ENCODE data around the gene RGS19.

Gene RGS19

DNA sequence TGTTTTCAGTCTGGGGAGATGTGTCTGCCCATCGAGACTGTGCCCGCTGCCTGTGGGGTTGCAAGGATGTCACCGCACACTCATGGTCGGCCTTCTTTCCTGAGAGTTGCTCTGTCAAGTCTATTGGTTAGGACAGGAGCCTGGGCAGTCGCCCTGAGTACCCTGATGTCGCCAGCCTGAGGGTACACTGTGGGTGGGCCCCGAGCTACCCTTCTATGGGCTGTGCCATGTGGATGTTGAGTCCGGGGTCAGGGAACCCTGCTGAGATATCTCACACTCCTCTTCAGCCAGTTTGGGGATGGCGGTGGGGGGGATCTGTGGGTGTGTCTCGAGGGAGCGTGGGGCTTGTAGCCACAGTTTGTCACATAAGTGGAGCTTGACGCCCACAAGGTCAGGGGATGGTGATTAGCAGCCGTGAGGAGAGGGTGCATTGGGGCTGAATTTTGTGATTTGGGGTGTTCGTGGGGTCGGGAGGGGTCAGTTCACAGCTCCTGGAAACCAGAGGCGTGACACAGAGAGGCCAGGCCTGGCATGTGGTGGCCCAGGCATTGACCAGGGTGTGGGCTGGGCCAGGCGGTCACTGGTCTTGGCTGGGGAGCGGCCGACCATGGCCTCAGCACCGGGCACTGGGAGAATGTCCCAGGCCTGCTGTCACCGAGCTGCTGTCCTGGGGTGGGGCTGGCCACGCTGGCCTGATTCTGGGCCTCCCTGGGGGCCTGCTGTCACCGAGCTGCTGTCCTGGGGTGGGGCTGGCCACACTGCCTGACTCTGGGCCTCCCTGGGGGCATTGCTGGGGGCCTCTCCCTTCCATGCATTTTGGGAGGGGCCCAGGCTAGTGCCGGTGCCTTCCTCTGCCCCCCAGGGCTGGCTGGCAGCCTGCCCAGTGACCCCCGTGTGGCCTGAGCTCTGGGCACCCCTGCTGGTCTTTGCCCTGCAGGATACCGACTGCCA is 29.7 kb upstream of the RGS19 start:
- TF ChIP-seq, protein P1, sequence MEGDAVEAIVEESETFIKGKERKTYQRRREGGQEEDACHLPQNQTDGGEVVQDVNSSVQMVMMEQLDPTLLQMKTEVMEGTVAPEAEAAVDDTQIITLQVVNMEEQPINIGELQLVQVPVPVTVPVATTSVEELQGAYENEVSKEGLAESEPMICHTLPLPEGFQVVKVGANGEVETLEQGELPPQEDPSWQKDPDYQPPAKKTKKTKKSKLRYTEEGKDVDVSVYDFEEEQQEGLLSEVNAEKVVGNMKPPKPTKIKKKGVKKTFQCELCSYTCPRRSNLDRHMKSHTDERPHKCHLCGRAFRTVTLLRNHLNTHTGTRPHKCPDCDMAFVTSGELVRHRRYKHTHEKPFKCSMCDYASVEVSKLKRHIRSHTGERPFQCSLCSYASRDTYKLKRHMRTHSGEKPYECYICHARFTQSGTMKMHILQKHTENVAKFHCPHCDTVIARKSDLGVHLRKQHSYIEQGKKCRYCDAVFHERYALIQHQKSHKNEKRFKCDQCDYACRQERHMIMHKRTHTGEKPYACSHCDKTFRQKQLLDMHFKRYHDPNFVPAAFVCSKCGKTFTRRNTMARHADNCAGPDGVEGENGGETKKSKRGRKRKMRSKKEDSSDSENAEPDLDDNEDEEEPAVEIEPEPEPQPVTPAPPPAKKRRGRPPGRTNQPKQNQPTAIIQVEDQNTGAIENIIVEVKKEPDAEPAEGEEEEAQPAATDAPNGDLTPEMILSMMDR (conservative IDR thresholded peaks at IDR 0.05; ENCODE audit: low read depth, low read length), result no peak
- Histone ChIP-seq H4K20me1 (ENCODE audit: insufficient read depth) (no peaks in the 10 kb centered on the region), H3K9ac (no peak overlapping the region), H3K36me3 (ENCODE audit: insufficient read depth) (no peaks in the 10 kb centered on the region), H3K4me3 (IDR thresholded peaks at IDR 0.05; ENCODE audit: insufficient read depth, low read depth, low read length) (no peak overlapping the region), H3K27ac (no peak overlapping the region), H3K79me2 (ENCODE audit: insufficient read depth, low read depth) (no peaks in the 10 kb centered on the region), H3K4me1 (ENCODE audit: low read depth, poor library complexity, severe bottlenecking) (no peaks in the 10 kb centered on the region), H3K27me3 (ENCODE audit: insufficient read depth, low read depth) (peaks cover 91% of the 10 kb centered on the region), H3K4me2 (no peak overlapping the region), H2AFZ (ENCODE audit: low read depth) (no peak overlapping the region)

DNA sequence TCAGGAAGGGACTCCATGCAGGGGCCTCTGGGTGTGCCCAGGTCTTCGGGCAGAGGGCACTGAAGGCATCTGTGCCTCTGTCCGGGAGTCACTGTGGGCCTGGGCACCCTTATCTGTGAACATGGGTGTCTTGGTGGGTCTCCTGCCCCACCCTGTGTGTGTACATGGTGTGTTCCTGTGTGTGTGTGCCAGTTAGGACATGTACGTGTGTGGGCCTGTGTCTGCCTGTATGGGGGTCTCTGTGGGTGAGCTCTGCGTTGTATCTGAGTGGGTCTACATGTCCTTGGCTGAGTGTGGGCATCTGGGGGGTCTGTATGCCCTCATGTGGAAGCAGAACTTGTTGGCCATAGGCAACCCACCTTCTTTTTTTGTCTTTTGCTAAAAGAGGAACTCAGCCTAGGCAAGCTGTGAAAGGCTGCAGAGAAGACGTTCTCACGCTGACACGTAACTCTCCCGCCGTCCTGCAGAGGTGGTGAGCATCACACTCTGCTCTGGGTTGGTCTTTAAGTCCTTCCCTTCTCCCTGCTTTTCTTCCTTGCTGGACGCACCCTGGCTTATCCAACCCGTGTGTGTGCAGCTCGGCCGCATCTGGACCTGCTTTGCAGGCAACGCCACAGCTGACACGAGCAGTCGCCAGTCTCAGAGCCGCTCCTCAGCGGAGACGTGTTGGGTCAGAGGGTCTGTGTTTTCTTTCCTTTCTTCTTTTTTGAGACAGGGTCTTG is 28.6 kb upstream of the RGS19 start:
- Histone ChIP-seq H3K4me2 (no peak overlapping the region), H3K36me3 (ENCODE audit: insufficient read depth) (no peaks in the 10 kb centered on the region), H3K4me1 (ENCODE audit: low read depth, poor library complexity, severe bottlenecking) (no peaks in the 10 kb centered on the region), H4K20me1 (ENCODE audit: insufficient read depth) (no peaks in the 10 kb centered on the region), H3K27me3 (ENCODE audit: insufficient read depth, low read depth) (peaks cover 91% of the 10 kb centered on the region), H3K79me2 (ENCODE audit: insufficient read depth, low read depth) (no peaks in the 10 kb centered on the region), H2AFZ (ENCODE audit: low read depth) (no peak overlapping the region), H3K4me3 (IDR thresholded peaks at IDR 0.05; ENCODE audit: insufficient read depth, low read depth, low read length) (no peak overlapping the region), H3K9ac (no peak overlapping the region), H3K27ac (no peak overlapping the region)
- TF ChIP-seq, protein P1 (conservative IDR thresholded peaks at IDR 0.05; ENCODE audit: low read depth, low read length), result no peak

- Histone ChIP-seq H3K79me2 (ENCODE audit: insufficient read depth, low read depth) (no peaks in the 10 kb centered on the region), H3K9ac (no peak within 1 kb of the TSS), H4K20me1 (ENCODE audit: insufficient read depth) (no peaks in the 10 kb centered on the region), H2AFZ (ENCODE audit: low read depth) (no peak within 1 kb of the TSS), H3K4me2 (no peak within 1 kb of the TSS), H3K4me3 (IDR thresholded peaks at IDR 0.05; ENCODE audit: insufficient read depth, low read depth, low read length) (no peak within 1 kb of the TSS), H3K36me3 (ENCODE audit: insufficient read depth) (no peaks in the 10 kb centered on the region), H3K27me3 (ENCODE audit: insufficient read depth, low read depth) (peaks cover 91% of the 10 kb centered on the region), H3K27ac (no peak within 1 kb of the TSS), H3K4me1 (ENCODE audit: low read depth, poor library complexity, severe bottlenecking) (no peaks in the 10 kb centered on the region)
- TF ChIP-seq, protein P1 (conservative IDR thresholded peaks at IDR 0.05; ENCODE audit: low read depth, low read length), result no peak
Measured at GRCh38 chr20:64106981-64107735, 27.8 kb upstream of the RGS19 start, which contains the start of gene NPBWR2. TSS of gene NPBWR2 (minus strand) at chr20:64107565. CDS start at chr20:64106831, 734 bp downstream.

DNA sequence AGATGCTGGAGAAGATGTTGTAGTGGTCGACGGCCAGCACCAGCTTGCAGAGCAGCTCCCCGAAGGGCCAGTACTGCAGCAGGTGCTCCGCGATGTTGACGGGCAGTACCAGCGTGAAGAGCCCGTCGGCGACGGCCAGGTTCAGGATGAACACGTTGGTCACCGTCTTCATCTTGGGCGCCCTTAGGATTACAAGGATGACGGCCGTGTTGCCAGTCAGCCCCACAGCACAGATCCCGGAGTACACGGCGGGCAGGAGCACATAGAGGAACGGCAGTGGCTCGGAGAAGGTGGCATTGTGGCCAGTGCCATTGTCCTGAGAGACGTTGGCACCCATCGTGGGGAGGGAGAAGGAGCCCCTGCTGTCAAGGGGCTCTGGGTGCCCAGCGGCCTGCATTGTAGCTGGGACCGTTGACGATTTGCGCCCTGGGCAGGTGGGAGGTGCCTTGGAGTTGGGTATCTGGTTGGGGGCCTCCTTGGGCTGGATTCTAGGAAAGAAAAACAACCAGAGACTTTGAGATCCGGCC is 27.2 kb upstream of the RGS19 start:
- Histone ChIP-seq H3K36me3 (ENCODE audit: insufficient read depth) (no peaks in the 10 kb centered on the region), H3K27me3 (ENCODE audit: insufficient read depth, low read depth) (peaks cover 90% of the 10 kb centered on the region), H3K4me3 (IDR thresholded peaks at IDR 0.05; ENCODE audit: insufficient read depth, low read depth, low read length) (no peak overlapping the region), H3K4me2 (no peak overlapping the region), H3K79me2 (ENCODE audit: insufficient read depth, low read depth) (no peaks in the 10 kb centered on the region), H4K20me1 (ENCODE audit: insufficient read depth) (no peaks in the 10 kb centered on the region), H3K27ac (no peak overlapping the region), H3K9ac (no peak overlapping the region), H3K4me1 (ENCODE audit: low read depth, poor library complexity, severe bottlenecking) (no peaks in the 10 kb centered on the region), H2AFZ (ENCODE audit: low read depth) (no peak overlapping the region)
- TF ChIP-seq, protein P1 (conservative IDR thresholded peaks at IDR 0.05; ENCODE audit: low read depth, low read length), result no peak

Measured in KMS-11 (cell line).